Nephron progenitor cell (in vitro differentiated cells): ENCODE data around the gene TIMP1.

Experiments used
- DNase-seq: peaks from one replicate; pipeline ENCODE4 v3.0.0; 2021
- H3K27ac Mint-ChIP-seq: 2 replicates; pipeline ENCODE4 v1.8.0; 2021; ENCODE audit warnings: mild to moderate bottlenecking, moderate library complexity, mixed read lengths
- H3K27me3 Mint-ChIP-seq: 2 replicates; pipeline ENCODE4 v1.8.0; 2021; ENCODE audit warnings: mild to moderate bottlenecking, low read depth, mixed read lengths; ENCODE audit not compliant: poor library complexity
- H3K36me3 Mint-ChIP-seq: 2 replicates; pipeline ENCODE4 v1.8.0; 2021; ENCODE audit warnings: low read depth, mixed read lengths
- H3K4me1 Mint-ChIP-seq: 2 replicates; pipeline ENCODE4 v1.8.0; 2021; ENCODE audit warnings: mixed read lengths
- H3K4me3 Mint-ChIP-seq: 2 replicates; pipeline ENCODE4 v1.8.0; 2021; ENCODE audit warnings: mild to moderate bottlenecking, moderate library complexity, mixed read lengths
- H3K9me3 Mint-ChIP-seq: 2 replicates; pipeline ENCODE4 v1.8.0; 2021; ENCODE audit warnings: mild to moderate bottlenecking, moderate library complexity, mixed read lengths
- CTCF ChIP-seq: fragments of 200-600 bp; sonication (generic); IDR thresholded peaks from 2 replicates; pipeline ENCODE4 v1.5.0; 2021; ENCODE audit warnings: antibody characterized with exemption

TIMP1 gene

GRCh38 chrX:47574547-47575301 lies 7.5 kb upstream of the TIMP1 start:
- peak; percentile 22 for DNase-seq
- H3K4me3 Mint-ChIP-seq = peak overlapping the region; percentile 38
- no peak for TF ChIP-seq CTCF
- peaks cover 2% of the 10 kb centered on the region for H3K27me3 Mint-ChIP-seq
- H3K36me3 Mint-ChIP-seq = peaks cover 29% of the 10 kb centered on the region
- peaks cover 55% of the 10 kb centered on the region for H3K4me1 Mint-ChIP-seq
- no peak overlapping the region for H3K27ac Mint-ChIP-seq
- H3K9me3 Mint-ChIP-seq = peaks cover 71% of the 10 kb centered on the region

- H3K27ac Mint-ChIP-seq = no peak overlapping the region
- no peak overlapping the region for H3K4me3 Mint-ChIP-seq
- no peak for TF ChIP-seq CTCF
- DNase-seq = no peak
- H3K4me1 Mint-ChIP-seq = peaks cover 52% of the 10 kb centered on the region
- H3K9me3 Mint-ChIP-seq = peaks cover 66% of the 10 kb centered on the region
- H3K27me3 Mint-ChIP-seq = peaks cover 2% of the 10 kb centered on the region
- H3K36me3 Mint-ChIP-seq = peaks cover 16% of the 10 kb centered on the region
Measured at GRCh38 chrX:47576021-47576898, 6.0 kb upstream of the TIMP1 start.

- no peak for TF ChIP-seq CTCF
- Mint-ChIP-seq H3K4me1 (peaks cover 50% of the 10 kb centered on the region), H3K27me3 (peaks cover 2% of the 10 kb centered on the region), H3K9me3 (peaks cover 64% of the 10 kb centered on the region), H3K4me3 (no peak overlapping the region), H3K27ac (no peak overlapping the region), H3K36me3 (peaks cover 6% of the 10 kb centered on the region)
- no peak for DNase-seq
Measured at GRCh38 chrX:47577424-47577823, 4.8 kb upstream of the TIMP1 start.

- no peak overlapping the region for H3K27ac Mint-ChIP-seq
- no peak for DNase-seq
- H3K27me3 Mint-ChIP-seq = peaks cover 2% of the 10 kb centered on the region
- no peak overlapping the region for H3K4me3 Mint-ChIP-seq
- TF ChIP-seq CTCF = no peak
- H3K36me3 Mint-ChIP-seq = peaks cover 4% of the 10 kb centered on the region
- H3K4me1 Mint-ChIP-seq = peaks cover 46% of the 10 kb centered on the region
- H3K9me3 Mint-ChIP-seq = peaks cover 62% of the 10 kb centered on the region
Measured at GRCh38 chrX:47577901-47578300, 4.3 kb upstream of the TIMP1 start.

GRCh38 chrX:47578692-47579091 lies 3.5 kb upstream of the TIMP1 start:
- Mint-ChIP-seq H3K27me3 (peaks cover 2% of the 10 kb centered on the region), H3K27ac (no peak overlapping the region), H3K4me3 (no peak overlapping the region), H3K9me3 (peaks cover 60% of the 10 kb centered on the region), H3K36me3 (peaks cover 5% of the 10 kb centered on the region), H3K4me1 (peaks cover 44% of the 10 kb centered on the region)
- TF ChIP-seq CTCF = no peak
- DNase-seq = no peak
